22Rv1 (cell line): ENCODE measurements around the gene SNRPE.

Experiments used
- H3K27ac ChIP-seq: fragments of 450-650 bp; 2 replicates; pipeline ENCODE4 v1.5.1; 2017
- ZFX ChIP-seq: fragments of 450-650 bp; IDR thresholded peaks from 2 replicates; pipeline ENCODE4 v1.6.1; 2017; ENCODE audit warnings: antibody characterized with exemption, borderline replicate concordance
- TF ChIP-seq, protein P1 (sequence below): fragments of 450-650 bp; IDR thresholded peaks from 2 replicates; pipeline ENCODE4 v1.5.1; 2017; ENCODE audit warnings: mild to moderate bottlenecking

Gene SNRPE

DNA sequence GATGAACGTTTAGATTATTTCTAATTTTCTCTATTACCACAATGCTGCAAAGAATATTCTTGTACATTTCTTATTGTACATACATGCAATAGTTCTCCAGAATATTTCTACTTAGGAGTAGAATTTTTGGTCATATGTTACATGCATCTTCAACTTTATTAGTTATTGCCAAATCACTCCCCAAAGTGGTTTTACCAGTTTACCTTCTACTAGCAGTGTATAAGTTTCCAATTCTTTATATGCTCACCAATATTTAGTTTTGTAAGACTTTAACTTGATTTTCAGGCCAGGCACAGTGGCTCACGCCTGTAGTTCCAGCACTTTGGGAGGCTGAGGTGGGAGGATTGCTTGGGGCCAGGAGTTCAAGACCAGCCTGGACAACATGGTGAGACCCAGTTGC, 55.4 kb downstream of the SNRPE start:
- TF ChIP-seq ZFX: no peak
- TF ChIP-seq, protein P1, sequence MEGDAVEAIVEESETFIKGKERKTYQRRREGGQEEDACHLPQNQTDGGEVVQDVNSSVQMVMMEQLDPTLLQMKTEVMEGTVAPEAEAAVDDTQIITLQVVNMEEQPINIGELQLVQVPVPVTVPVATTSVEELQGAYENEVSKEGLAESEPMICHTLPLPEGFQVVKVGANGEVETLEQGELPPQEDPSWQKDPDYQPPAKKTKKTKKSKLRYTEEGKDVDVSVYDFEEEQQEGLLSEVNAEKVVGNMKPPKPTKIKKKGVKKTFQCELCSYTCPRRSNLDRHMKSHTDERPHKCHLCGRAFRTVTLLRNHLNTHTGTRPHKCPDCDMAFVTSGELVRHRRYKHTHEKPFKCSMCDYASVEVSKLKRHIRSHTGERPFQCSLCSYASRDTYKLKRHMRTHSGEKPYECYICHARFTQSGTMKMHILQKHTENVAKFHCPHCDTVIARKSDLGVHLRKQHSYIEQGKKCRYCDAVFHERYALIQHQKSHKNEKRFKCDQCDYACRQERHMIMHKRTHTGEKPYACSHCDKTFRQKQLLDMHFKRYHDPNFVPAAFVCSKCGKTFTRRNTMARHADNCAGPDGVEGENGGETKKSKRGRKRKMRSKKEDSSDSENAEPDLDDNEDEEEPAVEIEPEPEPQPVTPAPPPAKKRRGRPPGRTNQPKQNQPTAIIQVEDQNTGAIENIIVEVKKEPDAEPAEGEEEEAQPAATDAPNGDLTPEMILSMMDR: no peak
- H3K27ac ChIP-seq: no peak overlapping the region
